Caco-2 (cell line): ENCODE results near the gene MAMDC2. TPM values are rescaled to one million over a fixed set of nuclear protein-coding genes. Genes with fewer than 3 reads are reported as not detected.

Experiments used
- BruUV-seq: library from RNA; stranded (reverse); fragments of 400-500 nt; replicated peaks from 2 replicates; lab custom pipeline; 2021; lab: Mats Ljungman, UMichigan
- CTCF ChIA-PET: fragments of 300-600 bp; sonication (Branson Sonifier 250); formaldehyde crosslinking; loops from one replicate; lab custom pipeline; 2022; ENCODE audit warnings: antibody characterized with exemption; lab: Charles Lee
- POLR2A ChIA-PET: fragments of 300-600 bp; sonication (Branson Sonifier 250); formaldehyde crosslinking; loops from one replicate; lab custom pipeline; 2022; ENCODE audit warnings: antibody characterized with exemption; lab: Charles Lee
- DNase-seq, 2 experiments: peaks; one replicate each; pipeline versions ENCODE4 v3.0.0 to v3.0.0-alpha.2; 2020 to 2022
- H3K27me3 ChIP-seq: replicated peaks from 2 replicates; pipeline ENCODE4 v1.6.0; 2011; ENCODE audit warnings: low read length; ENCODE audit not compliant: control insufficient read depth, insufficient read depth
- H3K36me3 ChIP-seq: 2 replicates; pipeline ENCODE4 v1.5.1; 2011; ENCODE audit warnings: low read length; ENCODE audit not compliant: control insufficient read depth, insufficient read depth
- H3K4me1 ChIP-seq: fragments of 250-450 bp; sonication (Bioruptor Pico); 2 replicates; pipeline ENCODE4 v1.5.1; 2020; ENCODE audit warnings: mild to moderate bottlenecking
- H3K4me3 ChIP-seq: 2 replicates; pipeline ENCODE4 v1.5.1; 2011; ENCODE audit warnings: low read depth, mild to moderate bottlenecking, control low read depth, low read length
- H3K9me3 ChIP-seq: fragments of 250-450 bp; sonication (Bioruptor Pico); 2 replicates; pipeline ENCODE4 v1.5.1; 2020; ENCODE audit warnings: mild to moderate bottlenecking, moderate library complexity
- H3K27ac Mint-ChIP-seq: one replicate; pipeline ENCODE4 v1.8.0; 2022; ENCODE audit warnings: mixed read lengths; ENCODE audit not compliant: unreplicated experiment
- H3K27me3 Mint-ChIP-seq: one replicate; pipeline ENCODE4 v1.8.0; 2022; ENCODE audit warnings: mixed read lengths; ENCODE audit not compliant: insufficient read depth, unreplicated experiment
- H3K36me3 Mint-ChIP-seq: one replicate; pipeline ENCODE4 v1.8.0; 2022; ENCODE audit warnings: mild to moderate bottlenecking, mixed read lengths; ENCODE audit not compliant: insufficient read depth, unreplicated experiment
- H3K4me1 Mint-ChIP-seq: one replicate; pipeline ENCODE4 v1.8.0; 2022; ENCODE audit warnings: low read depth, mixed read lengths; ENCODE audit not compliant: unreplicated experiment
- H3K4me3 Mint-ChIP-seq: one replicate; pipeline ENCODE4 v1.8.0; 2022; ENCODE audit warnings: mild to moderate bottlenecking, moderate library complexity, mixed read lengths; ENCODE audit not compliant: unreplicated experiment
- H3K9me3 Mint-ChIP-seq: one replicate; pipeline ENCODE4 v1.8.0; 2022; ENCODE audit warnings: mixed read lengths; ENCODE audit not compliant: unreplicated experiment
- CTCF ChIP-seq, 2 experiments: fragments of 200-600 bp in 1 of 2; IDR thresholded peaks; 1 replicate in 1 of 2; 2 replicates in 1 of 2; pipeline versions ENCODE4 v1.5.1 to v1.8.0; 2011 to 2022; ENCODE audit warnings: antibody characterized with exemption in 1 of 2, control low read depth in 1 of 2, inconsistent platforms in 1 of 2, low read depth in 1 of 2, low read length in 1 of 2, mild to moderate bottlenecking in 1 of 2, moderate library complexity in 1 of 2; ENCODE audit not compliant: insufficient read depth in 1 of 2, severe bottlenecking in 1 of 2, unreplicated experiment in 1 of 2
- intact Hi-C: fragments of 100-400 bp; cut with micrococcal nuclease; formaldehyde crosslinking; loops from one replicate; pipeline ENCODE4 v1.10.0; 2022; ENCODE audit not compliant: unreplicated experiment
- total RNA-seq: library from RNA; stranded (reverse); gene quantifications from 2 replicates; pipeline ENCODE4 v1.2.3, GENCODE V29; 2022

Gene MAMDC2
- total RNA-seq, 1 experiment from 2014 or later, result not detected

GRCh38 chr9:70134360-70134759, 90.7 kb downstream of the MAMDC2 start:
- ChIA-PET CTCF (no interaction called here), POLR2A (no interaction called here)
- no peaks in the 10 kb centered on the region for H3K27me3 ChIP-seq
- no peaks in the 10 kb centered on the region for H3K9me3 ChIP-seq
- BruUV-seq, result no TSS peak
- intact Hi-C loops, result no loop called here
- TF ChIP-seq CTCF (IDR thresholded peaks at IDR 0.05; ENCODE audit: insufficient read depth in 1 of 2, low read depth in 1 of 2, low read length in 1 of 2, severe bottlenecking in 1 of 2, unreplicated experiment in 1 of 2), result no peak
- Mint-ChIP-seq H3K9me3 (no peaks in the 10 kb centered on the region), H3K36me3 (no peaks in the 10 kb centered on the region), H3K27me3 (no peaks in the 10 kb centered on the region), H3K4me3 (no peak overlapping the region), H3K27ac (no peak overlapping the region), H3K4me1 (no peaks in the 10 kb centered on the region)
- no peak overlapping the region for H3K4me3 ChIP-seq
- no peaks in the 10 kb centered on the region for H3K36me3 ChIP-seq
- DNase-seq, result no peak
- H3K4me1 ChIP-seq, result no peaks in the 10 kb centered on the region

- POLR2A ChIA-PET, result no interaction called here
- no peaks in the 10 kb centered on the region for H3K36me3 Mint-ChIP-seq
- H3K9me3 Mint-ChIP-seq, result no peaks in the 10 kb centered on the region
- intact Hi-C loops, result no loop called here
- Histone ChIP-seq H3K36me3 (no peaks in the 10 kb centered on the region), H3K4me1 (no peaks in the 10 kb centered on the region), H3K27me3 (no peaks in the 10 kb centered on the region), H3K4me3 (no peak overlapping the region), H3K9me3 (no peaks in the 10 kb centered on the region)
- H3K4me1 Mint-ChIP-seq, result no peaks in the 10 kb centered on the region
- H3K27ac Mint-ChIP-seq, result no peak overlapping the region
- no TSS peak for BruUV-seq
- CTCF ChIA-PET, result no interaction called here
- TF ChIP-seq CTCF (IDR thresholded peaks at IDR 0.05; ENCODE audit: insufficient read depth in 1 of 2, low read depth in 1 of 2, low read length in 1 of 2, severe bottlenecking in 1 of 2, unreplicated experiment in 1 of 2), result no peak
- no peaks in the 10 kb centered on the region for H3K27me3 Mint-ChIP-seq
- no peak for DNase-seq
- H3K4me3 Mint-ChIP-seq, result no peak overlapping the region
These were observed 91.5 kb downstream of the MAMDC2 start for GRCh38 chr9:70135176-70135575.

GRCh38 chr9:70136632-70137031, 93.0 kb downstream of the MAMDC2 start:
- ChIA-PET CTCF (no interaction called here), POLR2A (no interaction called here)
- Histone ChIP-seq H3K4me3 (no peak overlapping the region), H3K36me3 (no peaks in the 10 kb centered on the region), H3K27me3 (no peaks in the 10 kb centered on the region), H3K4me1 (no peaks in the 10 kb centered on the region), H3K9me3 (no peaks in the 10 kb centered on the region)
- intact Hi-C loops, result no loop called here
- no peak for DNase-seq
- no peak overlapping the region for H3K4me3 Mint-ChIP-seq
- H3K4me1 Mint-ChIP-seq, result no peaks in the 10 kb centered on the region
- no peak overlapping the region for H3K27ac Mint-ChIP-seq
- no peak for TF ChIP-seq CTCF (IDR thresholded peaks at IDR 0.05; ENCODE audit: insufficient read depth in 1 of 2, low read depth in 1 of 2, low read length in 1 of 2, severe bottlenecking in 1 of 2, unreplicated experiment in 1 of 2)
- BruUV-seq, result no TSS peak
- H3K27me3 Mint-ChIP-seq, result no peaks in the 10 kb centered on the region
- H3K36me3 Mint-ChIP-seq, result no peaks in the 10 kb centered on the region
- H3K9me3 Mint-ChIP-seq, result no peaks in the 10 kb centered on the region
